Stimulated activated CD4-positive, alpha-beta T cell treated with anti-CD3 and anti-CD28 coated beads, Interleukin-4, amount 100 ng/mL, for 1 hour (primary cell): Measurements from ENCODE around the gene LSM11.

Experiments
- DNase-seq: peaks from one replicate; pipeline ENCODE4 v3.0.0-alpha.2; 2020

Gene LSM11

DNA sequence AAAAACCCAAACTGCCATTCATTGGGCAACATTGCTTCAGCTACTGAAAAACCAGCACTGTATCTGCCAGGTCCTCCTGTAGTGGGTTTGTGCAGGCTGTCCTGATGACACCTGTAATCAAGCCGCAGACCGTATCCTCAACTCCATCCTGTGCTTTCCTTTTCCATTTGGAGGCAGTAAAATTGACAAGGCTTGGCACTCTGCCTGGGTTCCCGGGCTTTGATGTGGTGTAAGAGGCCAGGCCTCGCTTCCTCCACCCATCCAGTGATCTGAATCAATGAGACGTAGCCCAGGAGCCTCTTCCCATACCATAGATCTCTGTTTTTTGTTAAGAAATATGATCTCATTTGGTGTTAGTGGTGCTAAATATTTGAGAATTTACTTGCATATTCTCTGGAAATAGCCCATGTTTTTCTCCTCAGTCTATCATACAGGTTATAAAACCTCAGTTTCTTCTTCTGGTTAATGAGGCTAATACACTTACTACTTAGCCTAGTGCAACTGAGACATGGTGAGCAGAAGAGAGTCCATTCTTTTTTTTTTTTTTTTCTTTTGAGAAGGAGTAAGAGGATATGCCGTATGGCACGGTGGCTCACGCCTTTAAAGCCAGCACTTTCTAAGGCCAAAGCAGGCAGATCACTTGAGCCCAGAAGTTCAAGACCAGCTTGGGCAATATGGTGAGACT, 34.8 kb downstream of the LSM11 start:
- DNase-seq, result no peak

GRCh38 chr5:157779221-157779620, 35.7 kb downstream of the LSM11 start:
- no peak for DNase-seq

DNA sequence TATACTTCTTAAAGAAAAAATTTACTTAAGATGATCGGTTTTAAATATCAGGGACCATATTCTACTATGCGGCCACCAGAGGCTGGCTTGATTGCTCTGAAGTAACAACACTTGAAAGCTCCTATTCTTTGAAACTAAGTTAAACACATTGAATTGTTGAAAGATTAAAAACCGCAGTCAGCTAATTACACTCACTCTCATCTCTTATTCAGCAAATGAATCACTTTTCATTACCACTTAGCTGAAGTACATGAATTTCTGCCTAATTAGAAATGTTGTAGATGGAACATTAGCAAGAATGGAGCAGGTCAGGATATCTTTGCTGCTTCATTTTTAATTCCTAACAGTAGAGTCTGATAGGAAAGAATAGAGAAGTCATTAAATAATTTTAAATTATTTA, 42.3 kb downstream of the LSM11 start:
- no peak for DNase-seq

GRCh38 chr5:157793301-157793700, 49.8 kb downstream of the LSM11 start:
- no peak for DNase-seq

DNA sequence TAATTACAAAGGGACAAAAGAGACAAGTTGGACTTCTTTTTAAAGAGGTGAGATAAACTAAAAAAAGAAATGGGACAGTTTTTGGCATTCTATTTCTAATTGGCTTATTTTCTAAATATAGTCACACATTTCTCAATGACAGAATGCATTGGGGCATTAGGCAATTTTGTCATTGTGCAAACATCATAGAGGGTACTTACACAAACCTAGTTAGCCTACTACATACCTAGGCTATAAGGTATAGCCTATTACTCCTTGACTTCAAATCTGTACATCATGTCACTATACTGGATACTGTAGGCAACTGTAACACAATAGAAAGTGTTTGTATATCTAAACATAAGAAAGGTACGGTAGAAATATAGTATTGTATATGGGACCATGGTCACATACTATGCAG, 56.1 kb downstream of the LSM11 start:
- DNase-seq, result no peak

GRCh38 chr5:157800137-157800536, 56.6 kb downstream of the LSM11 start:
- no peak for DNase-seq

GRCh38 chr5:157802736-157803135, 59.2 kb downstream of the LSM11 start:
- DNase-seq, result no peak

- no peak for DNase-seq
Observed at GRCh38 chr5:157808043-157808442, 64.5 kb downstream of the LSM11 start.
